Measurements from ENCODE around the gene MPZL1.
"Not testable (repeated sequence)": the region's sequence is repeated elsewhere in the genome, so short reads cannot be mapped to it uniquely, and the experiment has no call there.

MPZL1 gene

DNA sequence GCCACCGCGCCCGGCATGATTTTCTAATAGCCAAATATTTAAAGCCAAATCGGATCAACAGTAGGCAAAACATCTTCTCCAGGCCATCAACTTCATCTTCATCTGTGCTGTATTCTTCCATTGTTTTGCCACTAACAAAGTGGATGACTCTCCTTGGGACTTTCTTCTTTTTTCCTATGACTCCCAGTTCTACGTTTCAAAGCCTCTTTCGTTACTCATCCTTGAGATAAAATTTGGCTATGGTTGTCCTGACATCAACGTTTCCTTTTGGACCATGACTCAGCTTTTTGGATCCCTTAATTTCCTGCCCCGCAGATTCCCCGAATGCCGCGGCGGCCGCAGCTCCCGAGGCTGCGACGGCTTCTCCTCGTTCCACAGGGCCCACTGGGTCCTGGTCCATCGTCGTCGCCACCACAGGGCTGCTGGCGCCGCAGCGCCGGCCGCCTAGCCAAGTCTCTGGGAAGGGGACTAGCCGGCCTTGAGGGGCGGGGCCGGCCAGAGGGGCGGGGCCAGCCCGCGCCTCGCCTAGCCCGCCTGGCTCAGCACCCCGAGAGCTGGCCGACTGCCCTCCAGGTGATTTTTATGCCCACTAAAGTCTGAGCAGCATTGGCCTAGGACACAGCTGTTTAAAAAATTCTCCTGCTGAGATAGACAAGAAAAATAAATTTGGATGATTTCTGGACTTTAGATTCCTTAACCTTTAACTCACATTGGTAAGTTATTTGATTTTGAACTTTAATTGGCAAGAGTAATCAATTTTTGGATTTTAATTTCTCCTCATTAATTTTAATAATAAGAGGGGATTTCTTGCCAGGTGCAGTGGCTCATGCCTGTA lies 98.3 kb downstream of the MPZL1 start:
- no peak for DNase-seq

DNA sequence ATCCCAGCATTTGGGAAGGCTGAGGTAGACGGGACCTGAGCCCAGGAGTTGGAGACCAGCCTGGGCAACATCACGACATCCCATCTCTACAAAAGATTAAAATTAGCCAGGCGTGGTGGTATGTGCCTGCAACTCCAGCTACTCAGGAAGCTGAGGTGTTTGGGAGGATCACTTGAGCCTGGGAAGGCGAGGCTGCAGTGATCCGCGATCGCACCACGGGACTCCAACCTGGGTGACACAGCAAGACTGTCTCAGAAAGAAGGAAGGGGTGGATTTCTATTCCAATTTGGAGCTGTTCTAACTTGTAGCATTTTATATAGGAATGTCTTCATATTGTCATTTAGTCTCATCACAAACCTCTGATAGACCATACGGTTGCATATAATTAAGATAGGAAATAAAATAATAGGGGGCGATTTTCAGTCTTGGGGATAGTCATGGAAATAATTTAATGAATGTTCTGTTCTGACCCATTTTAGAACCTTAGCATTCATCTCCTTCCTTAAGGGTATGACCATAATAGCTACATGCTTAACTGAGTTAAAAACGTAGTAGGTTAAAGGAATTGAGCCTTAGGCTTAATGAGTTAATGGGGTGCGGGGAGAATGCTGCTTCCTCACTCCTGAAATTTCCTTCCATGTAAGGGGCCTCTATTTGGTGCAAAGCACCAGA lies 99.0 kb downstream of the MPZL1 start:
- no peak for DNase-seq

DNA sequence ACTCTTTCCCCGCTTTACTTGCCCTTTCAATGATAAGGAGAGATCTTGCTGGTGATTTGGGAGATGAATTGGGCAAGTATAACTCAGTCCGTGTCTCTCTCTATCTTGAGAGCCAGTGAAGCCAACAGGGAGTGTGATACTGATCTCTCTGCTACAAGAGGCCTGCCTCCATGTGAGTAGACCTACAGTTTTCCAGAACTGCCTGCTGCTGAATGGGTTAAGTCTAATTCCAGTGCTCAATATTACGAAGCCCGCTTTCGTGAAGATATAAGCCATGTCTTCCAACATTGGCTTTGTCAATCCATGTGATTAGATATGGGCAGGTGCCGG lies 99.5 kb downstream of the MPZL1 start:
- DNase-seq, result no peak

DNA sequence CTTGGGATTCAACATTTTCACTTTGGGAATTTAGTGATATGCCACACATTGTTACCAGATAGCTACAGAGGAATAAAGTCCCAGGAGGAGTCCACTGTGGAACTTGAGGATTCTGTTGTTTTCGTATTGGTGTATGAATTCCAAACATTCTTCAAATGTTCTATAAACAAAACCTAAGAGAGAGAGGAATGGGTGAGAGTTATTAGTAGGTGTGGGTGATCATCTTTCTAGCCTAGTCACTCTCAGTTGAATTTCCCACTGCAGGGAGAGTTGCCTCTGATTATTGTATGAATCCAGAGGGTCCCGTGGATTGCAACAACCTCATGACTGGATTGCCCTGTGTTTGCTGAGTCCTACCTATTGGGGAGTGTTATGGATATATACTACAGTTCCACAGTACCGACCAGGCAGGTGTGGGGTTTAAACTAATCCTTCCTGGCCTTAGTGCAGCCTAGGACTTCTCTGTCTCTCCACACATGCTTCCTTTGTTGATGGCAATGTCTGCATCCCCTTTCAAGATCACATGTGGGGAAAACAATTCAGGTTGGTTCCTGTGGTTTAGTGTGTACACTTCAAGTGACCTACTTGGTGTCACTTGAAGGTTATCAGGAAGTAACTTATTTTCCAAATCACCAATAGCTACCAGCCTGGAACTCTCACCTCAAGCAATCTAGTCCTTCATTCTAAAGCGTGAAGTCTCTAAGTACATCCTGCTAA lies 100.3 kb downstream of the MPZL1 start:
- DNase-seq, result no peak

DNA sequence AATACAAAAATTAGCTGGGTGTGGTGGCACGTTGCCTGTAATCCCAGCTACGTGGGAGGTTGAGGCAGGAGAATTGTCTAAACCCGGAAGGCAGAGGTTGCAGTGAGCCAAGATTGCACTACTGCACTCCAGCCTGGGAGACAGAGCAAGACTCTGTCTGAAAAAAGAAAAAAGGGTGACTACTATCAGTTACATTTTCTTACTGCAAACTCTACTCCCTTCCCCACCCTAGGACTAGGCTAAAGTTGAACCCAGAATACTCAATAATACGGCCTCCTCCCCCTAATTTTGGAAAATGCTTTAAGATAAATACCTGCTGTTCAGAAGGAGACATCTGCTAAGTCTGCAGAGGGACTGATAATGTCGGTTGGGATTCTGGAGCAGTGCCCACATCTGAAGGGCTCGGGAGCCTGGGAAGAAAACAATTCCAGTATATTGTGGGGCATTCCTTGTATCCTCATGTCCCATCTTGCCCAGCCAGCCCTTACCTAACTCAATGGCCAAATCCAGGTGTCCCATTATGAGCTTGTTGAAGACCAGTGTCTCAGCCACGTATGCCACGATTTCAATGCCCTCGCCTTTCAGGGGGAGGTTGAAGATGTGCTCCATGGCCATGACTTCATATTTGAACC lies 102.5 kb downstream of the MPZL1 start:
- DNase-seq, result no peak

DNA sequence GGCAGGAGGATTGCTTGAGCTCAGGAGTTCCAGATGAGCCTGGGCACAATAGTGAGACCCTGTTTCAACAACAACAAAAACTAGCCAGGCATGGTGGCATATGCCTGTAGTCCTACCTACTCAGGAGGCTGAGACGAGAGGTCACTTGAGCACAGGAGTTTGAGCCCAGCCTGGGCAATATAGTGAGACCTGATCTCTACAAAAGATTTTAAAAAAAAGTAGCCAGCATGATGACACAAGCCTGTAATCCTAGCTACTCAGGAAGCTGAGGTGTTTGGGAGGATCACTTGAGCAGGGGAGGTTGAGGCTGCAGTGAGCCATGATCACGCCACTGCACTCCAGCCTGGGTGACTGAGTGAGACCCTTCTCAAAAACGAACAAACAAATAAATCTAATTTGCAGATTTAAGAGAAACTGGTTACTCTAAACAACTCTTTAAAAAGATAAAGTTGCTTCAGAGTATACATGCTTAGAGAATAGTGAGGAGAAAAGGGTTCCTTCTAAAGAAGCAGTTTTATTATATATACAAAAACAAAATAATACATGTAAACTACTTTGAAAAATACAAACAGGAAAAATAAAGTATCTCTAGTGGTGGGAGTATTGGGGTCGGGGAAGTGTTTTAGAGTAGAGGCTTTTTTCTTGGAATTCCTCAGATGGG lies 103.8 kb downstream of the MPZL1 start:
- no peak for DNase-seq

DNA sequence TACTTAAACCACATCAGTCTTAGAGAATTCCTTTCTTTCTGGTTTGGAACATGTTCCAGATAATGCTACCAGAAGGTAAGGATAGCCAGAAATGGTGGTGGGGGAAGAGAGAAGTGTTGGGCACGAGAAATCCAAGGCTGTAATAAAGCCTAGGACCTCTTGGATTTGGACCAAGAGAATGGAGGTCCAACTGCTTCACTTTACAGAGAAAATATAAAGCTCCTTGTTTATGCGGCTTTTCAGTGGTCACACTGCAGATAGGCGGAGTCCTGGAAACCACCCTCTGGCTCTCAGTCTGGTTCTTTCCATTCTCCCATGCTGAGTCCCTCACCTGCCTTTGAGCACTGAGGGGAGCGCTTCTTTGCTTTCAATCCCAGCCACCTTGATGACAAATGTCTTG lies 104.3 kb downstream of the MPZL1 start:
- no peak for DNase-seq

DNA sequence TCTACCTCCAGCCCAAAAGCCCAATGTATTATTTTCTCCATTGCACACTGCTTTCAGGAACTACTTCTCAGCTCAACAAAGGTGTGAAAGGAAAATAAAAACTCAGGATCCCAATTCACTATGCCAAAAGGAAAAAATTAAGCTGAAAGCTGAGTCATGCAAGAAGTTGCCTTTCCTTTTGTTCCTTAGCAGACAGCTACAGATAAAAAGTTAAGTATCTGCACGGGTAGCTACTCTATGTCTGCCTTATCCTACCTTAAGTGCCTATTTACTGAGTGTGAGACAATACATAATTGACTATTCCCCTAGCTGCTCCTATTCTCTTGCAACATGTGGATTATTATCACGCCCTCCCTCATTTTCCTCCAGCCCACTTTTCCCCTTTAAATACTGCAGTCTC lies 108.1 kb downstream of the MPZL1 start:
- DNase-seq, result no peak

DNA sequence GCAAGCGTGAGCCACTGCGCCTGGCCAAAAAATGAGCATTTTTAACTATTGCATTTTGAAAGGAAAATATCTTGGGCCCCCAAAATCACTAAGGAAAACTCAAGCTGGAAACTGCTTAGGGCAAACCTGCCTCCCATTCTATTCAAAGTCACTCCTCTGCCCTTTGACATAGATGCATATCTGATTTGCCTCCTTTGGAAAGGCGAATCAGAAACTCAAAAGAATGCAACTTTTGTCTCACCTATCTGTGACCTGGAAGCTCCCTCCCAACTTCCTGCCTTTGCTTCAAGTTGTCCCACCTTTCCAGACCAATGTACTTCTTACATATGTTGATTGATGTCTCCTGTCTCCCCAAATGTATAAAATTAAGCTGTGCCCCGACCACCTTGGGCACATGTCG lies 108.9 kb downstream of the MPZL1 start:
- DNase-seq, result not testable (repeated sequence)

DNA sequence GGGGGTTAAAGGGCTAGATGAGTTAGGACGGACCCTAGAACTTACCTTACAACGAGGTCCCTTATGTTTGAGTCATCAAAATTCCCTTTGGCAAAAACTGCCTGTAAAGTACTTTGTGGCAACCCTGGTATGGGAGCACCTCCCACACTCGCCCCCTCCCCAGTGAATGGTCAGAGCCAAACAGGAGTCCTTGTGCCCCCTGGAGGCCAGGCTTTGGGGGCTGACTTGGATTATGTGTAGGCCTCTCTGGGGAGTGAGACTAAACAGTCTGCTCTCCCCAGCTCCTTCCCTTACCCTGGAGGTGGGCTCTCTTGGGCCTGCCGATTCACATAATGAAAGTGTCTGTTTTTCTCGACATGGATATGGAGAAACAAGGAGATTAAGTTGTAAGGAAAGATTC lies 110.9 kb downstream of the MPZL1 start:
- DNase-seq, result no peak

DNA sequence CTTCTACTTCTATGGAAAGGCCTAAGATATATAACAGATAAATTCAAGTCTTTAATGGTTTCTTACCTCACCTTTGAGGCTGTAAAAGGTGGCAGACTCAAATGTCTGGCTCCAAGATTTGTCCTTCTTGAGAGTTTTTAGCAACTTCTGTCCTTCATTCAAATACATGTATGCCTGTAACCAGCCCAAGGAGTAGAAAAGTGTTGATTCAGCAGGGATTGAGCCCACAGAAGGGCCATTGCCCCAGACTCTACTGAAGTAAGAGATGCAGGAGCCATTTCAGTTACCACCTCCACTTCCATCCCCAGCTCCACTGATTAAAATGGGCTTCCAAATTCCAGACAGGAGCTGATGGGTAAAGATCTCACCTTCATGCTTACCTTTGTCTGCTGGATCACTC lies 112.1 kb downstream of the MPZL1 start:
- no peak for DNase-seq

DNA sequence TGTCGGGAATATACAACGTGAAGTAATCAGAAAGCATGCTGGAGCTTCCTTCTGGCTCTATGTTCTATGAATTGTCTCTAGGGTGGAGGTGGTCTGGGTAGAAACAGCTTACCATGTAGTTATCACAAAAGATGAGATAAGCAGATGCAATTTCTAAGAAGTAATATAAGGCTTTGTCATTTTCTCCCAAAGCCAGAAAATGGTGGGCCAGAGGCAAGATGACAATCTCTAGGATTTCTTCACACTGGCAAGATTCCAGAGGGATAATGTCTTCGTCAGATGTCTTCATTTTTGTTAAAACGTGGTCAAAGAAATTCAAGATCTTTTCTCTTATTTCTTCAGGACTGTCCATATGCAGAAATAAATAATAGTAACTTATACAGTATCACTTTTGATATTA lies 114.4 kb downstream of the MPZL1 start:
- DNase-seq, result no peak

DNA sequence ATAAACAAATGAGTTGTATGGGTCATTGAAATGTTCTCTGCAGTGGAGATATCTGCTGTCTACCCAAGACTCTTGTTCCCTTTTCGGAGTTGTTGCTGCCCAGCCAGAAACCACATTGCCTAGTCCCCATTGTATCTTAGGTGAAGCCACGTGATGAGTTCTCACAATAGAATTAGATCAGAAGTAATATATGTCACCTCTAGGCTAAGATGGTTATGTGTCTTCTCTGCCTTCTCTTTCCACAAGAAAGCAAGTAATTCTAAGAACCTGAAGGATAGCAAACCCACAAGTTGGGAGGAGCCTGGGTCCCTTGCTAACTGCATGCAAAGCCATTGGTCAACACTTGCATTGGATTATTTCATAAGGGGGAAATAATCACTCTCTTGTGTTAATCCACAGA lies 115.5 kb downstream of the MPZL1 start:
- DNase-seq, result no peak

DNA sequence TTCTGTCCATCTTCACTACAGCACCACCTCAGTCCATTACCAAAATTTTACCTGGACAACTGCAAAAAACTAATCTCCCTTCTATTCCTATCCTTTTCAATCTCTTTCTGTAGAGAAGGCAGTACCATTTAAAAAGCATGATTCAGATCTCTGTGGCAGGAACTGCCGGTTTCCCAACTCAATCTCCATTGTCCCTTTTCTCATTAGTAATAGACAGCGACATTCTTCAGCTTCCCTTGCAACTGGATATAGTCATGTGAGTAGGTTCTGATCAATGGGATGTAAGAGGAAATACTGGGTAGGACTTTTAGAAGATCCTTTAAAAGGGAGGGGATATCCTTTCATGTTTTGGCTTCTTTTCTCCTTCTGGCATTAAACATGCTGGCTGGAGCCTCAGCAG lies 117.2 kb downstream of the MPZL1 start:
- no peak for DNase-seq

All from NCI-H1694 treated with DMSO at 0.1 percent for 48 hours (cell line).